Activated CD8-positive, alpha-beta memory T cell treated with anti-CD3 and anti-CD28 coated beads, Interleukin-2, amount 50 U/mL, for 24 hours (primary cell): ENCODE results near the gene FOXS1.

Experiments used
- DNase-seq: peaks from one replicate; pipeline ENCODE4 v3.0.0-alpha.2; 2020; ENCODE audit errors: extremely low read depth

The FOXS1 gene

GRCh38 chr20:31845300-31845863 lies at the start of gene FOXS1:
FOXS1 (minus strand) TSS chr20:31845604; CDS start chr20:31845542, 62 bp downstream.
- DNase-seq: no peak

- DNase-seq: no peak
Measured at GRCh38 chr20:31890646-31891045, 45.2 kb upstream of the FOXS1 start.

- no peak for DNase-seq
Measured at GRCh38 chr20:31883829-31884228, 38.4 kb upstream of the FOXS1 start.

GRCh38 chr20:31881945-31882344 lies 36.5 kb upstream of the FOXS1 start:
- no peak for DNase-seq

- DNase-seq: peak; percentile 62
Measured at GRCh38 chr20:31879143-31879987, 34.0 kb upstream of the FOXS1 start.

GRCh38 chr20:31877684-31878083 lies 32.3 kb upstream of the FOXS1 start:
- no peak for DNase-seq

- no peak for DNase-seq
Measured at GRCh38 chr20:31875671-31876070, 30.3 kb upstream of the FOXS1 start.

- DNase-seq: no peak
Measured at GRCh38 chr20:31872406-31872805, 27.0 kb upstream of the FOXS1 start.

- no peak for DNase-seq
Measured at GRCh38 chr20:31871618-31871954, 26.2 kb upstream of the FOXS1 start.

GRCh38 chr20:31870726-31871617 lies 25.6 kb upstream of the FOXS1 start:
- no peak for DNase-seq

GRCh38 chr20:31869942-31870725 lies 24.7 kb upstream of the FOXS1 start, which contains the start of the genes DUSP15 and TTLL9:
DUSP15 (minus strand) TSS chr20:31870527; CDS start chr20:31870337, 190 bp downstream.
TTLL9 (plus strand) TSS chr20:31870634; CDS start chr20:31871127, 493 bp downstream.
- DNase-seq: no peak

GRCh38 chr20:31869673-31869941 lies 24.2 kb upstream of the FOXS1 start:
- no peak for DNase-seq

GRCh38 chr20:31868853-31869672 lies 23.7 kb upstream of the FOXS1 start:
- no peak for DNase-seq

- DNase-seq: no peak
Measured at GRCh38 chr20:31866221-31866620, 20.8 kb upstream of the FOXS1 start.

- DNase-seq: no peak
Measured at GRCh38 chr20:31864521-31865400, 19.4 kb upstream of the FOXS1 start.

GRCh38 chr20:31863296-31864085 lies 18.1 kb upstream of the FOXS1 start:
- DNase-seq: no peak

- DNase-seq: no peak
Measured at GRCh38 chr20:31862506-31862905, 17.1 kb upstream of the FOXS1 start.

- no peak for DNase-seq
Measured at GRCh38 chr20:31862157-31862470, 16.7 kb upstream of the FOXS1 start.
